ENCODE measurements around the gene DAPK2.

The DAPK2 gene

GRCh38 chr15:63869371-63870042, 176.8 kb downstream of the DAPK2 start:
- no peak for DNase-seq (ENCODE audit: low read depth)
- H3K4me3 ChIP-seq (ENCODE audit: low read depth, low read length), result no peak overlapping the region
- TF ChIP-seq POLR2A (IDR thresholded peaks at IDR 0.05; ENCODE audit: extremely low read depth, insufficient read length), result no peak
- no peak for TF ChIP-seq MAX (IDR thresholded peaks at IDR 0.05; ENCODE audit: low read depth, low read length)
- no peak for TF ChIP-seq MYC (IDR thresholded peaks at IDR 0.05; ENCODE audit: low read depth, low read length)
- TF ChIP-seq CTCF (IDR thresholded peaks at IDR 0.05; ENCODE audit: low read depth, low read length), result no peak

- no peak overlapping the region for H3K4me3 ChIP-seq (ENCODE audit: low read depth, low read length)
- TF ChIP-seq POLR2A (IDR thresholded peaks at IDR 0.05; ENCODE audit: extremely low read depth, insufficient read length) (no peak), CTCF (IDR thresholded peaks at IDR 0.05; ENCODE audit: low read depth, low read length) (no peak), MYC (IDR thresholded peaks at IDR 0.05; ENCODE audit: low read depth, low read length) (no peak), MAX (IDR thresholded peaks at IDR 0.05; ENCODE audit: low read depth, low read length) (no peak)
- no peak for DNase-seq (ENCODE audit: low read depth)
Observed at GRCh38 chr15:63864186-63864585, 182.1 kb downstream of the DAPK2 start.

- TF ChIP-seq MAX (IDR thresholded peaks at IDR 0.05; ENCODE audit: low read depth, low read length) (no peak), CTCF (IDR thresholded peaks at IDR 0.05; ENCODE audit: low read depth, low read length) (no peak), MYC (IDR thresholded peaks at IDR 0.05; ENCODE audit: low read depth, low read length) (no peak), POLR2A (IDR thresholded peaks at IDR 0.05; ENCODE audit: extremely low read depth, insufficient read length) (no peak)
- no peak for DNase-seq (ENCODE audit: low read depth)
- H3K4me3 ChIP-seq (ENCODE audit: low read depth, low read length), result no peak overlapping the region
Observed at GRCh38 chr15:63861946-63862517, 184.3 kb downstream of the DAPK2 start.

GRCh38 chr15:63860555-63860954, 185.7 kb downstream of the DAPK2 start:
- H3K4me3 ChIP-seq (ENCODE audit: low read depth, low read length), result no peak overlapping the region
- TF ChIP-seq CTCF (IDR thresholded peaks at IDR 0.05; ENCODE audit: low read depth, low read length) (no peak), MYC (IDR thresholded peaks at IDR 0.05; ENCODE audit: low read depth, low read length) (no peak), MAX (IDR thresholded peaks at IDR 0.05; ENCODE audit: low read depth, low read length) (no peak), POLR2A (IDR thresholded peaks at IDR 0.05; ENCODE audit: extremely low read depth, insufficient read length) (no peak)
- DNase-seq (ENCODE audit: low read depth), result no peak

GRCh38 chr15:63860155-63860554, 186.1 kb downstream of the DAPK2 start:
- no peak overlapping the region for H3K4me3 ChIP-seq (ENCODE audit: low read depth, low read length)
- TF ChIP-seq MYC (IDR thresholded peaks at IDR 0.05; ENCODE audit: low read depth, low read length), result 0 out of 2 replicates have a peak, but pooled peaks have one; percentile 24
- TF ChIP-seq CTCF (IDR thresholded peaks at IDR 0.05; ENCODE audit: low read depth, low read length), result no peak
- no peak for TF ChIP-seq MAX (IDR thresholded peaks at IDR 0.05; ENCODE audit: low read depth, low read length)
- TF ChIP-seq POLR2A (IDR thresholded peaks at IDR 0.05; ENCODE audit: extremely low read depth, insufficient read length), result no peak
- DNase-seq (ENCODE audit: low read depth), result no peak
